ENCODE data around the gene MYOZ1.
A peak's percentile ranks its signal among the peaks of the same experiment; 100 is the strongest.
"Not testable (repeated sequence)": the region's sequence is repeated elsewhere in the genome, so short reads cannot be mapped to it uniquely, and the experiment has no call there.

MYOZ1 gene

GRCh38 chr10:73641328-73642060 is at the start of gene MYOZ1:
Gene MYOZ1, minus strand, starts transcription at chr10:73641474. Its CDS starts 1,457 bp downstream, at chr10:73640017.
- peak; percentile 34; the same call in 2 of the 3 replicates for ATAC-seq

GRCh38 chr10:73690755-73691154 is 49.5 kb upstream of the MYOZ1 start:
- not testable (repeated sequence) for ATAC-seq

More at GRCh38 chr10:73641328-73642060, at the start of gene MYOZ1:
- TF ChIP-seq PATZ1 (CRISPR knock-in tag; IDR thresholded peaks at IDR 0.05; ENCODE audit: borderline replicate concordance) (no peak), TCF4 (CRISPR knock-in tag; IDR thresholded peaks at IDR 0.05; ENCODE audit: borderline replicate concordance) (no peak), GLIS3 (CRISPR knock-in tag; IDR thresholded peaks at IDR 0.05) (no peak), TOX (CRISPR knock-in tag; IDR thresholded peaks at IDR 0.05; ENCODE audit: borderline replicate concordance) (no peak), PPARA (CRISPR knock-in tag; IDR thresholded peaks at IDR 0.05; ENCODE audit: borderline replicate concordance) (no peak), ZFP3 (CRISPR knock-in tag; IDR thresholded peaks at IDR 0.05) (no peak), BACH2 (CRISPR knock-in tag; IDR thresholded peaks at IDR 0.05; ENCODE audit: borderline replicate concordance) (no peak), ZFP30 (CRISPR knock-in tag; IDR thresholded peaks at IDR 0.05) (no peak), ZC3H10 (CRISPR knock-in tag; IDR thresholded peaks at IDR 0.05) (no peak), ESRRG (CRISPR knock-in tag; IDR thresholded peaks at IDR 0.05) (no peak), ARNTL (CRISPR knock-in tag; IDR thresholded peaks at IDR 0.05; ENCODE audit: borderline replicate concordance, low read depth) (no peak)

GRCh38 chr10:73689596-73689995 is 48.3 kb upstream of the MYOZ1 start:
- ATAC-seq: not testable (repeated sequence)

GRCh38 chr10:73687641-73688040 is 46.4 kb upstream of the MYOZ1 start:
- ATAC-seq: not testable (repeated sequence)

GRCh38 chr10:73674546-73674945 is 33.3 kb upstream of the MYOZ1 start:
- not testable (repeated sequence) for ATAC-seq

- ATAC-seq: not testable (repeated sequence)
These were observed 27.1 kb upstream of the MYOZ1 start for GRCh38 chr10:73668378-73668777.

- ATAC-seq: not testable (repeated sequence)
These were observed 25.0 kb upstream of the MYOZ1 start for GRCh38 chr10:73666153-73666809.

- not testable (repeated sequence) for ATAC-seq
These were observed 24.3 kb upstream of the MYOZ1 start for GRCh38 chr10:73665581-73665980.

- not testable (repeated sequence) for ATAC-seq
These were observed 23.1 kb upstream of the MYOZ1 start for GRCh38 chr10:73664156-73665040.

- ATAC-seq: not testable (repeated sequence)
These were observed 22.3 kb upstream of the MYOZ1 start for GRCh38 chr10:73663621-73664020.

GRCh38 chr10:73662705-73663104 is 21.4 kb upstream of the MYOZ1 start:
- not testable (repeated sequence) for ATAC-seq
